K562 (cell line): ENCODE results near the gene WASF2. TPM values are rescaled to one million over a fixed set of nuclear protein-coding genes. Genes with fewer than 3 reads are reported as not detected.

Experiments used
- CBX2 ChIP-seq: fragments of 200-600 bp; sonication (generic); IDR thresholded peaks from one replicate; pipeline ENCODE4 v1.6.1; 2012; ENCODE audit warnings: mild to moderate bottlenecking, low read length, inconsistent platforms; ENCODE audit not compliant: insufficient read depth, poor library complexity, severe bottlenecking
- FOXJ3 ChIP-seq: sonication (generic); formaldehyde crosslinking; IDR thresholded peaks from 2 replicates; pipeline ENCODE4 v1.4.0; 2020; ENCODE audit warnings: mild to moderate bottlenecking, missing genetic modification reagents
- GABPA ChIP-seq: fragments of 200-800 bp; sonication (Bioruptor generic); conservative IDR thresholded peaks from 2 replicates; pipeline ENCODE4 v1.6.1; 2016; ENCODE audit warnings: low read depth, missing genetic modification characterization, missing compliant biosample characterization
- GTF2F1 ChIP-seq: IDR thresholded peaks from 2 replicates; pipeline ENCODE4 v1.6.1; 2011; ENCODE audit warnings: low read depth, low read length, improper control_type of control experiment
- MYBL2 ChIP-seq, 2 experiments: fragments of 450-650 bp in 1 of 2; sonication (generic) in 1 of 2; formaldehyde crosslinking in 1 of 2; IDR thresholded peaks; 2 replicates each; pipeline versions ENCODE4 v1.6.1 to v1.8.1; 2017 to 2022; ENCODE audit warnings: borderline replicate concordance in 1 of 2, inconsistent platforms in 1 of 2, low read depth in 1 of 2, mild to moderate bottlenecking in 1 of 2, missing genetic modification reagents in 1 of 2, moderate library complexity in 1 of 2
- RCOR1 ChIP-seq, 2 experiments: IDR thresholded peaks; 2 replicates each; pipeline ENCODE4 v1.6.1; 2012; ENCODE audit warnings: low read depth in 2 of 2, low read length in 2 of 2, borderline replicate concordance in 1 of 2, improper control_type of control experiment in 1 of 2
- SNIP1 ChIP-seq: fragments of 450-650 bp; IDR thresholded peaks from 2 replicates; pipeline ENCODE4 v1.7.1; 2017; ENCODE audit warnings: low read depth, mild to moderate bottlenecking
- TBP ChIP-seq: optimal IDR thresholded peaks from 2 replicates; pipeline ENCODE3; 2011; ENCODE audit warnings: low read depth, low read length, improper control_type of control experiment
- TEAD1 ChIP-seq, 2 experiments: fragments of 450-650 bp in 1 of 2; sonication (generic) in 1 of 2; formaldehyde crosslinking; IDR thresholded peaks; 2 replicates each; pipeline versions ENCODE4 v1.4.0 to v1.8.0; 2020 to 2022; ENCODE audit warnings: mild to moderate bottlenecking in 2 of 2, missing genetic modification reagents in 1 of 2
- polyA plus RNA-seq, 8 experiments: library from polyadenylated mRNA; depleted of rRNA in 4 of 8; stranded (reverse) in 5 of 8; unstranded in 3 of 8; fragments of >200 nt; fragmentation: Nextera tagmentation in 2 of 8; fragmentation: Illumina TruSeq in 1 of 8; extraction: Ambion mirVana in 2 of 8; extraction: Trizol in 1 of 8; gene quantifications; 2 replicates each; pipeline versions ENCODE4 v1.2.1 to v1.2.3, GENCODE V29; 2011 to 2014; ENCODE audit warnings: inconsistent platforms in 1 of 8, missing spikeins in 1 of 8
- total RNA-seq, 7 experiments: library from RNA; depleted of rRNA in 6 of 7; stranded (reverse); fragments of >200 nt in 6 of 7; fragmentation: Illumina TruSeq in 2 of 7; extraction: Trizol in 2 of 7; gene quantifications; 2 replicates each; pipeline versions ENCODE4 v1.2.1 to v1.2.3, GENCODE V29; 2011 to 2021; ENCODE audit warnings: low replicate concordance in 1 of 7
- TF ChIP-seq, protein P1 (sequence below): sonication (generic); formaldehyde crosslinking; IDR thresholded peaks from 2 replicates; pipeline ENCODE4 v1.8.1; 2022; ENCODE audit warnings: missing genetic modification reagents
- TF ChIP-seq, protein P2 (sequence below): fragments of 450-650 bp; IDR thresholded peaks from 2 replicates; pipeline ENCODE4 v1.7.1; 2018; ENCODE audit warnings: mild to moderate bottlenecking, low read depth; ENCODE audit not compliant: partially characterized antibody
- TF ChIP-seq, protein P3 (sequence below), 2 experiments: fragments of 450-650 bp in 1 of 2; sonication (generic) in 1 of 2; formaldehyde crosslinking; conservative IDR thresholded peaks; 2 replicates each; pipeline versions ENCODE4 v1.4.0 to v1.8.1; 2020 to 2022; ENCODE audit warnings: mild to moderate bottlenecking in 1 of 2, missing genetic modification reagents in 1 of 2
- TF ChIP-seq, protein P4 (sequence below): fragments of 450-650 bp; formaldehyde crosslinking; IDR thresholded peaks from 2 replicates; pipeline ENCODE4 v1.4.0; 2020; ENCODE audit warnings: mild to moderate bottlenecking

WASF2 gene
- total and polyA plus RNA-seq, 9 of the 15 experiments (the other 6 are each of a cell fraction or from before 2014, with no cell fraction given): 8.2 to 163 (median 31.2) TPM

DNA sequence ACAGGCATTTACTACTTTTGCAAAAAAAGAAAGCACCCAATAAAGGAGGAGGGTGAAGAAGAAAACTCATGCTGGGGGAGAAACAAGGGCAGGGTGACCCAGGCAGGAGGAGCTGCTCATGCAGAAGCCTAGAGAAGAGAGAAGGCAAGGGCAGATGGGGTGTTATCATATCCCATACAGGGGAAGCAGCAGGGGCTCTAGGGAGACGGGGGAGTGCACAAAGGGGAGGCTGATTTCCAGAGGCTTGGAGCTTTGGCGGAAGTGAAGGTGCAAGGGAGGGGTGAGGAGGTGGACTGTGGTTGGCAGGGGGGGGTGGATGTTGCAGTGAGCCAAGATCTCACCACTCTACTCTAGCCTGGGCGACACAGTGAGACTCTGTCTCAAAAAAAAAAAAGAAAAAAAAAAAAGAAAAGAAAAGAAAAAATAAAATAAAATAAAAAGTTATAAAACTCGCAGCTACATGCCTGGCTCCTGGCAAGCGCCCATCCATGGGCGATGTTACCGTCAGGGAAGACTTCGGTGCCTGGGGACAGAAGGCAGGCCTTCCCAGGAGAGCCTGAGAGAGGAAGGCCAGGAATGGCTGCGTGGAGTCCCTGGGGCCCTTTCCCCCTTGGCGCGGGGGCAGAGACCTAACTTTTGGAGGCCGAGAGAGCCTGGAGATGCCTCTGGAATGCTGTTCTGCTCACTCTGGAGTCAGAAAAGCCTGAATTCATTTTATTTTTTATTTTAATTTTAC, 112.0 kb downstream of the WASF2 start (continued):
- TF ChIP-seq RCOR1 (IDR thresholded peaks at IDR 0.05; ENCODE audit: borderline replicate concordance in 1 of 2, low read depth in 2 of 2, low read length in 2 of 2) (peak in 1 of 2 experiments; percentile 20; a peak in 1 of 4 replicates), MYBL2 (IDR thresholded peaks at IDR 0.05; ENCODE audit: low read depth) (no peak), MYBL2 (CRISPR knock-in tag; IDR thresholded peaks at IDR 0.05; ENCODE audit: borderline replicate concordance) (no peak), SNIP1 (no peak), TEAD1 (CRISPR knock-in tag; IDR thresholded peaks at IDR 0.05) (no peak), GABPA (peak; percentile 55), TBP (peak; percentile 44), CBX2 (no peak), FOXJ3 (CRISPR knock-in tag) (no peak), GTF2F1 (no peak)
- TF ChIP-seq, protein P1, sequence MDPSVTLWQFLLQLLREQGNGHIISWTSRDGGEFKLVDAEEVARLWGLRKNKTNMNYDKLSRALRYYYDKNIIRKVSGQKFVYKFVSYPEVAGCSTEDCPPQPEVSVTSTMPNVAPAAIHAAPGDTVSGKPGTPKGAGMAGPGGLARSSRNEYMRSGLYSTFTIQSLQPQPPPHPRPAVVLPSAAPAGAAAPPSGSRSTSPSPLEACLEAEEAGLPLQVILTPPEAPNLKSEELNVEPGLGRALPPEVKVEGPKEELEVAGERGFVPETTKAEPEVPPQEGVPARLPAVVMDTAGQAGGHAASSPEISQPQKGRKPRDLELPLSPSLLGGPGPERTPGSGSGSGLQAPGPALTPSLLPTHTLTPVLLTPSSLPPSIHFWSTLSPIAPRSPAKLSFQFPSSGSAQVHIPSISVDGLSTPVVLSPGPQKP: no peak
- TF ChIP-seq, protein P2, sequence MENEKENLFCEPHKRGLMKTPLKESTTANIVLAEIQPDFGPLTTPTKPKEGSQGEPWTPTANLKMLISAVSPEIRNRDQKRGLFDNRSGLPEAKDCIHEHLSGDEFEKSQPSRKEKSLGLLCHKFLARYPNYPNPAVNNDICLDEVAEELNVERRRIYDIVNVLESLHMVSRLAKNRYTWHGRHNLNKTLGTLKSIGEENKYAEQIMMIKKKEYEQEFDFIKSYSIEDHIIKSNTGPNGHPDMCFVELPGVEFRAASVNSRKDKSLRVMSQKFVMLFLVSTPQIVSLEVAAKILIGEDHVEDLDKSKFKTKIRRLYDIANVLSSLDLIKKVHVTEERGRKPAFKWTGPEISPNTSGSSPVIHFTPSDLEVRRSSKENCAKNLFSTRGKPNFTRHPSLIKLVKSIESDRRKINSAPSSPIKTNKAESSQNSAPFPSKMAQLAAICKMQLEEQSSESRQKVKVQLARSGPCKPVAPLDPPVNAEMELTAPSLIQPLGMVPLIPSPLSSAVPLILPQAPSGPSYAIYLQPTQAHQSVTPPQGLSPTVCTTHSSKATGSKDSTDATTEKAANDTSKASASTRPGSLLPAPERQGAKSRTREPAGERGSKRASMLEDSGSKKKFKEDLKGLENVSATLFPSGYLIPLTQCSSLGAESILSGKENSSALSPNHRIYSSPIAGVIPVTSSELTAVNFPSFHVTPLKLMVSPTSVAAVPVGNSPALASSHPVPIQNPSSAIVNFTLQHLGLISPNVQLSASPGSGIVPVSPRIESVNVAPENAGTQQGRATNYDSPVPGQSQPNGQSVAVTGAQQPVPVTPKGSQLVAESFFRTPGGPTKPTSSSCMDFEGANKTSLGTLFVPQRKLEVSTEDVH: no peak
- TF ChIP-seq, protein P3, sequence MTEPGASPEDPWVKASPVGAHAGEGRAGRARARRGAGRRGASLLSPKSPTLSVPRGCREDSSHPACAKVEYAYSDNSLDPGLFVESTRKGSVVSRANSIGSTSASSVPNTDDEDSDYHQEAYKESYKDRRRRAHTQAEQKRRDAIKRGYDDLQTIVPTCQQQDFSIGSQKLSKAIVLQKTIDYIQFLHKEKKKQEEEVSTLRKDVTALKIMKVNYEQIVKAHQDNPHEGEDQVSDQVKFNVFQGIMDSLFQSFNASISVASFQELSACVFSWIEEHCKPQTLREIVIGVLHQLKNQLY (CRISPR knock-in tag; conservative IDR thresholded peaks at IDR 0.05): no peak
- TF ChIP-seq, protein P4, sequence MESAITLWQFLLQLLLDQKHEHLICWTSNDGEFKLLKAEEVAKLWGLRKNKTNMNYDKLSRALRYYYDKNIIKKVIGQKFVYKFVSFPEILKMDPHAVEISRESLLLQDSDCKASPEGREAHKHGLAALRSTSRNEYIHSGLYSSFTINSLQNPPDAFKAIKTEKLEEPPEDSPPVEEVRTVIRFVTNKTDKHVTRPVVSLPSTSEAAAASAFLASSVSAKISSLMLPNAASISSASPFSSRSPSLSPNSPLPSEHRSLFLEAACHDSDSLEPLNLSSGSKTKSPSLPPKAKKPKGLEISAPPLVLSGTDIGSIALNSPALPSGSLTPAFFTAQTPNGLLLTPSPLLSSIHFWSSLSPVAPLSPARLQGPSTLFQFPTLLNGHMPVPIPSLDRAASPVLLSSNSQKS: no peak
